ENCODE measurements around the gene QSER1.

QSER1 gene

DNA sequence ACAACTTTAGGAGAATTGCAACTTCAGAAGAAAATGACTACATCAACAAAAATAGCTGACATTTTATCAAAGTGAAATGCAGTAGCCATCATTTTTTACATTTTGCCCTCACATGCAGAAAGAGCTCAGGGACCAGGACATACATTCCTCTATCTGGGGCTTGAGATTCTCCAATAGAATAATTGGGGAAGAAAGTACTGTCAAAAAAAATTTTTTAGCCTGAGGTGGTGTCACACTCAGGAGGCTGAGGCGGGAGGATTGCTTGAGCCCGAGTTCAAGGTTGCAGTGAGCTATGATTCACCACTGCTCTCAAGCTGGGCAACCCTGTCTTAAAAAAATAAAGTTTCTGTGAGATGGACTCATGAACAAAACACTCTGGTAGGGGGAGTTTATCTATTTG, 90.9 kb downstream of the QSER1 start:
- POLR2A ChIA-PET = interaction anchor here (0.6 to 1.2 kb wide), 2 partner anchors 56 to 74 kb away, joined by 3 read pairs; partner anchors contain the start of gene TCP11L1
- TF ChIP-seq TARDBP (IDR thresholded peaks at IDR 0.05) = no peak
- TF ChIP-seq FOXA1 (IDR thresholded peaks at IDR 0.05) = no peak
- no peak for TF ChIP-seq L3MBTL2 (conservative IDR thresholded peaks at IDR 0.05)
- TF ChIP-seq FOXK2 (IDR thresholded peaks at IDR 0.05) = no peak
- no peak for TF ChIP-seq FOXM1 (IDR thresholded peaks at IDR 0.05; ENCODE audit: borderline replicate concordance)
- TF ChIP-seq, protein P1, sequence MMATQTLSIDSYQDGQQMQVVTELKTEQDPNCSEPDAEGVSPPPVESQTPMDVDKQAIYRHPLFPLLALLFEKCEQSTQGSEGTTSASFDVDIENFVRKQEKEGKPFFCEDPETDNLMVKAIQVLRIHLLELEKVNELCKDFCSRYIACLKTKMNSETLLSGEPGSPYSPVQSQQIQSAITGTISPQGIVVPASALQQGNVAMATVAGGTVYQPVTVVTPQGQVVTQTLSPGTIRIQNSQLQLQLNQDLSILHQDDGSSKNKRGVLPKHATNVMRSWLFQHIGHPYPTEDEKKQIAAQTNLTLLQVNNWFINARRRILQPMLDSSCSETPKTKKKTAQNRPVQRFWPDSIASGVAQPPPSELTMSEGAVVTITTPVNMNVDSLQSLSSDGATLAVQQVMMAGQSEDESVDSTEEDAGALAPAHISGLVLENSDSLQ (IDR thresholded peaks at IDR 0.05) = no peak
- TF ChIP-seq LEF1 (IDR thresholded peaks at IDR 0.05; ENCODE audit: borderline replicate concordance) = no peak
- TF ChIP-seq HDGF (IDR thresholded peaks at IDR 0.05; ENCODE audit: borderline replicate concordance) = no peak
- no peak for TF ChIP-seq SP1 (IDR thresholded peaks at IDR 0.05)
- TF ChIP-seq SUZ12 (IDR thresholded peaks at IDR 0.05) = no peak
- no peak for TF ChIP-seq ZNF384 (IDR thresholded peaks at IDR 0.05)
- TF ChIP-seq NFRKB (IDR thresholded peaks at IDR 0.05) = no peak
- no peak for TF ChIP-seq CTBP1 (IDR thresholded peaks at IDR 0.05; ENCODE audit: borderline replicate concordance)
- TF ChIP-seq ARNT (IDR thresholded peaks at IDR 0.05) = no peak
- TF ChIP-seq BHLHE40 (IDR thresholded peaks at IDR 0.05; ENCODE audit: borderline replicate concordance) = no peak
- no peak for TF ChIP-seq ELF4 (IDR thresholded peaks at IDR 0.05)
- CTCF ChIA-PET = interaction anchor here (0.6 kb wide), 1 partner anchor 9 kb away, joined by 5 read pairs; no protein-coding TSS in a partner anchor

DNA sequence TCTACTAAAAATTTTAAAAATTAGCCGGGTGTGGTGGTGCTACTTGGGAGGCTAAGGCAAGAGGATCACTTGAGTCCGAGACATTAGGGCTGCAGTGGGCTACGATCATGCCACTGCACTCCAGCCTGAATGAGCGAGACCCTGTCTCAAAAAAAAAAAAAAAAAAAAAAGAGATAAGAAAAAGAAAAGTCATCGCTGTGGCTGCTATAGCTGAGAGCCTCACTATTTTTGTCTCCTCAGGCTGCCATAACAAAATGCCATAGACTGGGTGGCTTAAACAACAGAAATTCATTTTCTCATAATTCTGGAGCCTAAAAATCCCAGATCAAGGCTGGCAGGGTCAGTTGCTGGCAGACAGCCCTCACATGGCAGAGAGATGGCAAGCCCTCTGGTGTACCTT, 93.0 kb downstream of the QSER1 start:
- POLR2A ChIA-PET = no interaction called here
- CTCF ChIA-PET = no interaction called here
- TF ChIP-seq HDGF (IDR thresholded peaks at IDR 0.05; ENCODE audit: borderline replicate concordance) (no peak), ARNT (IDR thresholded peaks at IDR 0.05) (no peak), L3MBTL2 (conservative IDR thresholded peaks at IDR 0.05) (no peak), CTBP1 (IDR thresholded peaks at IDR 0.05; ENCODE audit: borderline replicate concordance) (no peak), ZNF384 (IDR thresholded peaks at IDR 0.05) (no peak), ELF4 (IDR thresholded peaks at IDR 0.05) (no peak), LEF1 (IDR thresholded peaks at IDR 0.05; ENCODE audit: borderline replicate concordance) (no peak), FOXM1 (IDR thresholded peaks at IDR 0.05; ENCODE audit: borderline replicate concordance) (no peak), SUZ12 (IDR thresholded peaks at IDR 0.05) (no peak), SP1 (IDR thresholded peaks at IDR 0.05) (no peak), NFRKB (IDR thresholded peaks at IDR 0.05) (no peak)
- no peak for DNase-seq (ENCODE audit: extremely low spot score)

More for the DNA sequence above, 90.9 kb downstream of the QSER1 start:
- DNase-seq (ENCODE audit: extremely low spot score) = no peak

DNA sequence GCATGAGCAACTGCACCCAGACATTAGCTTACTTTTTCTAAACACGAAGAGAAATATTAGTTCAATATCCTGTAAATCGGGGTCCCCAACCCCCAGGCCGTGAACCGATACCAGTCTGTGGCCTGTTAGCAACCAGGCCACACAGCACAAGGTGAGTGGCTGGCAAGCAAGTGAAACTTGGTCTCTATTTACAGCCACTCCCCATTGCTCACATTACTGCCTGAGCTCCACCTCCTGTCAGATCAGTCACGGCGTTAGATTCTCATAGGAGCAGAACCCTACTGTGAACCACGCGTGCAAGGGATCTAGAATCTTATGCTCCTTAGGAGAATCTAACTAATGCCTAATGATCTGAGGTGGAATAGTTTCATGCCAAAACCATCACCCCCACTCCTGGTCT, 95.2 kb downstream of the QSER1 start:
- POLR2A ChIA-PET = no interaction called here
- TF ChIP-seq ZNF384 (IDR thresholded peaks at IDR 0.05) (no peak), TARDBP (IDR thresholded peaks at IDR 0.05) (no peak)
- CTCF ChIA-PET = no interaction called here
- no peak for DNase-seq (ENCODE audit: extremely low spot score)

DNA sequence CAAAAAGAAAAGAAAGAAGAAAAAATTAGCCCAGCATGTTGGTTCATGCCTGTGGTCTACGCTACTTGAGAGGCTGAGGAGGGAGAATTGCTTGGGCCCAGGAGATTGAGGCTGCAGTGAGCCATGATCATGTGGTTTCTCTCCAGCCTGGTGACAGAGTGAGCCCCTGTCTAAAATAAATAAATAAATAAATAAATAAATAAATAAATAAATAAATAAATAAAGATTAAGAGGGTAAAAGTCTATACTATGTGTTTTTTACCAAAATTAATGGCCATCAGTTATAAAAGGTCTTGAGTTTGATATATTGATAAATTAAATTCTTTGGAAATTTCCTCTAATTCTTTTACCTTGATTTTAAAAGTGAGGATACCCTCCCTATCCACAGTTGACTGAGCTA, 97.9 kb downstream of the QSER1 start:
- no peak for TF ChIP-seq BHLHE40 (IDR thresholded peaks at IDR 0.05; ENCODE audit: borderline replicate concordance)
- POLR2A ChIA-PET = no interaction called here
- CTCF ChIA-PET = no interaction called here
- DNase-seq (ENCODE audit: extremely low spot score) = no peak

DNA sequence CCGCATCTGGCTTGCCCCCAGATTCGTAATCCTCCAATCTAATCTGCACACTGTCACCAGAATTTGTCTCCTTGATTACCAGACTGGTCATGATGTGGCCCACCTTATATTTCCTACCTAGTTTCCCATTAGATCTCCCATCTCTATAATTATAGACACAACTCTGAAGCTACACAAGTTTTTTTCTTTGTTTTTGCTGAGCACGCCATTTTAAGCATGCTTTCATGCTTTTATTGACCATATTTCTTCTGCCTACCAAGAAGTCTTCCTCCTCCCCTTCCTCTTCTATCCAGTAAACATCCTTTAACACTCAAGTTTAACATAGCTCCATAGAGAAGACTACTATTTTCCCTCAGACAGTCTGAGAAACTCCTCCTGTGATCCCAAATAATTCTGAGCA, 98.8 kb downstream of the QSER1 start:
- CTCF ChIA-PET = no interaction called here

DNA sequence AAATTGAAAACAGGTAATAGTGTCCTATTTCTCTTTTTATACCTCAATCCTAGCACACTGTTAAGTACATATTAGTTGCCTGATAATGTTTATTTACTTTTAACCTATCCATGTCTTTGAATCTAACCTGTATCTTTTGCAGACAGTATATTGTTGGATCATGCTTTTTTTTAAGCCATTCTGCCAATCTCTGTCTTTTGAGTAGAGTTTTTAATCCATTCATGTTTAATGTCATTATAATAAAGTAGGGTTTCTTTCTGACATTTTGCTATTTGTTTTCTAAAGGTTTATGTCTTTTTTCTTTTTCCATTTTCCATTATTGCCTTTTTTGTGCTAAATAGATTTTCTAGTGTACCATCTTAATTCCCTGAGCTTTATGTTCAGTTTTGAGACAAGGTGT, 99.3 kb downstream of the QSER1 start:
- POLR2A ChIA-PET = no interaction called here
- CTCF ChIA-PET = no interaction called here
- TF ChIP-seq LEF1 (IDR thresholded peaks at IDR 0.05; ENCODE audit: borderline replicate concordance) (no peak), SP1 (IDR thresholded peaks at IDR 0.05) (no peak), ELF4 (IDR thresholded peaks at IDR 0.05) (no peak), HDGF (IDR thresholded peaks at IDR 0.05; ENCODE audit: borderline replicate concordance) (no peak), ARNT (IDR thresholded peaks at IDR 0.05) (no peak), ZNF384 (IDR thresholded peaks at IDR 0.05) (no peak), FOXM1 (IDR thresholded peaks at IDR 0.05; ENCODE audit: borderline replicate concordance) (no peak), FOXK2 (IDR thresholded peaks at IDR 0.05) (no peak), L3MBTL2 (conservative IDR thresholded peaks at IDR 0.05) (no peak), BHLHE40 (IDR thresholded peaks at IDR 0.05; ENCODE audit: borderline replicate concordance) (no peak), NFRKB (IDR thresholded peaks at IDR 0.05) (no peak), CTBP1 (IDR thresholded peaks at IDR 0.05; ENCODE audit: borderline replicate concordance) (no peak), FOXA1 (IDR thresholded peaks at IDR 0.05) (no peak), TARDBP (IDR thresholded peaks at IDR 0.05) (no peak), SUZ12 (IDR thresholded peaks at IDR 0.05) (no peak)
- TF ChIP-seq, protein P1 (IDR thresholded peaks at IDR 0.05) = no peak
- no peak for DNase-seq (ENCODE audit: extremely low spot score)

More for the DNA sequence above, 98.8 kb downstream of the QSER1 start:
- DNase-seq (ENCODE audit: extremely low spot score) = no peak
- no peak for TF ChIP-seq SP1 (IDR thresholded peaks at IDR 0.05)
- TF ChIP-seq FOXM1 (IDR thresholded peaks at IDR 0.05; ENCODE audit: borderline replicate concordance) = no peak
- TF ChIP-seq SUZ12 (IDR thresholded peaks at IDR 0.05) = no peak
- TF ChIP-seq FOXA1 (IDR thresholded peaks at IDR 0.05) = no peak
- TF ChIP-seq ARNT (IDR thresholded peaks at IDR 0.05) = no peak
- TF ChIP-seq, protein P1 (IDR thresholded peaks at IDR 0.05) = no peak
- no peak for TF ChIP-seq BHLHE40 (IDR thresholded peaks at IDR 0.05; ENCODE audit: borderline replicate concordance)
- no peak for TF ChIP-seq HDGF (IDR thresholded peaks at IDR 0.05; ENCODE audit: borderline replicate concordance)
- no peak for TF ChIP-seq CTBP1 (IDR thresholded peaks at IDR 0.05; ENCODE audit: borderline replicate concordance)
- TF ChIP-seq L3MBTL2 (conservative IDR thresholded peaks at IDR 0.05) = no peak
- no peak for TF ChIP-seq ZNF384 (IDR thresholded peaks at IDR 0.05)
- POLR2A ChIA-PET = no interaction called here

DNA sequence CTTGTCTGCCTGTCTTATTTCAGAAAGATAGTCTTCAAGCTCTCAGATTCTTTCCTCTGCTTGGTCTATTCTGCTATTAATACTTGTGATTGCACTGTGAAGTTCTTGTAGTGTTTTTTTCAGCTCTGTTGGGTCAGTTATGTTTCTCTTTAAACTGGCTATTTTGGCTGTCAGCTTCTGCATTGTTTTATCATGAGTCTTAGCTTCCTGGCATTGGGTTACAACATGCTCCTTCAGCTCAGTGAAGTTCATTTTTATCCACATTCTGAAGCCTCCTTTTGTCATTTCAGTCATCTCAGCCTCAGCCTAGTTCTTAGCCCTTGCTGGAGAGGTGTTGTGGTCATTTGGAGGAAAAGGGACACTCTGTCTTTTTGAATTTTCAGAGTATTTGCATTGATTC, 107.6 kb downstream of the QSER1 start:
- ChIA-PET CTCF (no interaction called here), POLR2A (no interaction called here)
- TF ChIP-seq ZNF384 (IDR thresholded peaks at IDR 0.05) = no peak
- TF ChIP-seq FOXM1 (IDR thresholded peaks at IDR 0.05; ENCODE audit: borderline replicate concordance) = no peak
- no peak for TF ChIP-seq L3MBTL2 (conservative IDR thresholded peaks at IDR 0.05)
- TF ChIP-seq, protein P1 (IDR thresholded peaks at IDR 0.05) = no peak
- TF ChIP-seq SP1 (IDR thresholded peaks at IDR 0.05) = no peak
- no peak for TF ChIP-seq CTBP1 (IDR thresholded peaks at IDR 0.05; ENCODE audit: borderline replicate concordance)
- no peak for TF ChIP-seq LEF1 (IDR thresholded peaks at IDR 0.05; ENCODE audit: borderline replicate concordance)
- TF ChIP-seq NFRKB (IDR thresholded peaks at IDR 0.05) = no peak
- no peak for TF ChIP-seq ARNT (IDR thresholded peaks at IDR 0.05)
- TF ChIP-seq ELF4 (IDR thresholded peaks at IDR 0.05) = no peak
- no peak for TF ChIP-seq SUZ12 (IDR thresholded peaks at IDR 0.05)
- no peak for TF ChIP-seq FOXA1 (IDR thresholded peaks at IDR 0.05)
- TF ChIP-seq TARDBP (IDR thresholded peaks at IDR 0.05) = no peak
- no peak for TF ChIP-seq FOXK2 (IDR thresholded peaks at IDR 0.05)
- no peak for TF ChIP-seq HDGF (IDR thresholded peaks at IDR 0.05; ENCODE audit: borderline replicate concordance)
- no peak for TF ChIP-seq BHLHE40 (IDR thresholded peaks at IDR 0.05; ENCODE audit: borderline replicate concordance)
- no peak for DNase-seq (ENCODE audit: extremely low spot score)

Data from HEK293T (cell line).